HG03097 (cell line): ENCODE results near the gene RUNX1.

Source experiments
- ATAC-seq: cut with Tn5 transposase; IDR thresholded peaks from one replicate; pipeline ENCODE4 v1.9.1; 2021; ENCODE audit not compliant: unreplicated experiment, low FRiP score

Gene RUNX1

GRCh38 chr21:34801519-34802132, 247.5 kb downstream of the RUNX1 start:
- no peak for ATAC-seq

DNA sequence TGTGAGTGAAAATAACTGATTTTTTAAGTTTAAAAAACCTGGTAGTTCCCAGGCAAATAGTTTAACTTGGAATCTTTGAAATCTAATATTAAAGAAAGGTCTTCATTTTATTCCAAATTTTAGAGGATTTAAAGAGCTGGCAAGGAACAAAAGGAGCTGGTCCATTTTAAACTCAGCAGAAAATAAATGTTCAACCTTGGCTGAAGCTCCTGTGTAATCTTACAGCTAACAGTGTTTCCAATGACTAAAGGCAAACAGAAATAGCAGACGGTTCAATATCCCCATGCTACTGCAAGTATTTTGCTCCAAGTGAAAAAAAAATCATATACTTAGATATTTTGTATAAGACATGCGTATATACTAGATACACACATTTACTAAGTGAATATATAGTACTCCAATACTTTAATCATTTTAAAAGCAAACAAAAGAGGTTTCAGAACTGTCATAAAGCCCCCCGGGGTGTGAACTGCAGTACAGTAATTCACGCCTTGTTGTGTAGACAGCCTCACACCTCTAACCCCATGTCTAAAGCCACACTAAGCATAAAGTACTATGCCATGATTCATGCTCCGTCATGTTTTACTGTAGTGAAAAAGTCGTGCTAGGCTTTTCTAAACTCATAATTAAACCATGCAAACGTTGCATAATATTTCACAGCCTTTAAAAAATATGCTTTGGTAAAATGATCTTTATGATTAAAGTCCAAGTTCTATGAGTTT, 248.1 kb downstream of the RUNX1 start:
- ATAC-seq: no peak

- ATAC-seq: no peak
Observed at GRCh38 chr21:34799092-34799491, 250.0 kb downstream of the RUNX1 start.

DNA sequence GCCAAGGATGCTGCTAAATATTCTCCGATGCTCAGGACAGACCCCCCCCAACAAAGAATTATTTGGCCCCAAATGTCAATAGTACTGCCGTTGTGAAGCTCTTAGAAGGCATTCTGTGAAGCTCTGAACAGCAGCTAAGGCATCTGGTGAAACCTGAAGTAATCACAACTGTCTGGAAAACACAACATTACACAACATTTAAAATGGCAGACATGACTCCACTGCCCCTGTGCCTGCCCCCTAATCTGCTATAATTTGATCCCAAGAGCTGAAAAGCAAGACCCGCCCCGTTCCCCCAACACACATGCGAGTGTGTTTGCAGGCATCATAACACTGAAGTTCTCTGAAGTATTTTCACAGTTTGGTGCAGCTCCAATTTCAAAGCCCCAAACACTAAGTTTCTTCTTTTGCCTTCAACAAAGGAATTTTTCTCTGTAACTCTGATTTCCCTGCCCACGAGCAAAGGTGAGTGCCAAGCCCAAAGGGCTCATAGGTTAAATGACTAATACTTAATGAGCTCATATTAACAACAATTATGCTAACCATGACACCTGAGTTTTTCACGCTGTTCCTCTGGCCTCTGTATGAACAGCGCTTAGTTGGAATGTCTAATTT, 251.1 kb downstream of the RUNX1 start:
- no peak for ATAC-seq

DNA sequence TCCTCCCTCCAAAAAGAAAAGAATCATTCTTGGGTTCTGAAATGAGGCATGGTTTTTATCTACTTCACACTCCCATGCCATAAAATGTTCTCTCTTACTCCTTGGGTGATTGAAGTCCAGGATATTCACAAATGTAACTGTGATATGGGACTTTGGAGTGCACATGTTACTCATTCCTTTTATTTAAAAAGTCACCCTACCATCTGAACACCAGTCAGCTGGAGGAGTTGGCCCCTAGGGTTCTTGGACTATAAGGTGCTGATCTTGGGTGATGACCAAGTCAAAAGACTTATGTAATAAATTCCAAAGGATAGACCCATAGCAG, 251.9 kb downstream of the RUNX1 start:
- ATAC-seq: no peak

GRCh38 chr21:34796518-34797200, 252.4 kb downstream of the RUNX1 start:
- no peak for ATAC-seq

DNA sequence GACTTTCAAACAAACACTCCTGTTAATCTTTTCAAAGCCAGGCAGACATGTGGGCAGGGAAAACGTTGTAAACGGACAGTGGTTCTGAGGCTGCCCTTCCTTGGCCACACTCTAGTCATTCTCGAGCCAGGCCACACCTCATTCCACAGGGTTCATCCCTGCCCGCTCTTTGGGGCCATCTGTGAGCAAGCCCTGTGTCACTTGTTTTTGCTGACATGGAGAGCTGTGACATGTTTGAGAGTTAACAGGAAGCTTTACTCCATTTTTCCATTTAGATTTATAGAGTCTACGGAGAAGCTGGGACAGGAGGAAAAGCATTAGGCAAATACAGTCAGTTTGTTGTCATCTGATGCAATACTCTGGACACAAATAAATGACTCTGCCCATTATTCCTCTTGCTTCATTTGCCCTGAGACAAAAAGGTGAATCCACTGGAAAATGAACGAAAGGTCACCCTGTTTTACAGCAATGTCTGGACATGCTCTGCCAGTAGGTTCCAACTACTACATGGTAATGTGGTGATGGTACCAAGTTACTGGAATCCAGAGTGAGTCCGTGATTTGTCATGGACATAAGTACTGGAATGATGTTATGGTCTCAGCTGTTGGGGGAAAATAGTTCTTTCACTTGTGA, 253.4 kb downstream of the RUNX1 start:
- no peak for ATAC-seq

DNA sequence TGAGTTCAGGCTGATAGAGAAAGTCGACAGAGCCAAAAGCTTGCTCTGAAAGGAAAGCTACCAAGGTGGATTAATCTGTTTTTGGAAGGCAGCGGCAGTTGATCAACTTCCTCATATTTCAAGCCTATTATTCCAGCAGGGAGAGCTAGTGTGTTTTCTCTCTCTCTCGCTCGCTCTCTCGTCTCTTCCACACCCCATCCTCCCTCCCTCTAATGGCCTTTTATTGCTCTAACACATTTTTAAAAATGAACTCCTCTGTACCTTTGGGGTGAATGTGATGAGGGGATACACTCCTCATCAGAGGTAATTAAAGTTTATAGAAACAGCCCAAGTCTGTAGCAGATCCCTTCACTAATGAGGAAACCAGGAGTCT, 253.9 kb downstream of the RUNX1 start:
- ATAC-seq: no peak

GRCh38 chr21:34794686-34795085, 254.4 kb downstream of the RUNX1 start:
- no peak for ATAC-seq

DNA sequence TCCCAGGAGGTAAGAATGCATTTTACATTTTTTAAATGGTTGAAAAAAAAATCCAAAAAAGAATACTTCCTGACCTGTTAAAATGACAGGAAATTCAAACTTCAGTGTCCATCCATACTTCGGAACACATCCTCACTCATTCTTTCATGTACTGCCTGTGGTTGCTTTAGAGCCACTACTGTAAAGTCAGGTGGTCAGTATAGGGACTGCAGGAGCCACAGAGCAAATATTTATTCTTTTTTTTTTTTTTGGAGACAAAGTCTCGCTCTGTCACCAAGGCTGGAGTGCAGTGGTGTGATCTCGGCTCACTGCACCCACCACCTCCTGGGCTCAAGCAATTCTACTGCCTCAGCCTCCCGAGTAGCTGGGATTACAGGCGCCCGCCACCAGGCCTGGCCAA, 255.6 kb downstream of the RUNX1 start:
- no peak for ATAC-seq

- ATAC-seq: no peak
Observed at GRCh38 chr21:34792504-34793089, 256.5 kb downstream of the RUNX1 start.

- ATAC-seq: no peak
Observed at GRCh38 chr21:34791776-34792503, 257.2 kb downstream of the RUNX1 start.

- ATAC-seq: no peak
Observed at GRCh38 chr21:34790834-34791233, 258.3 kb downstream of the RUNX1 start.

- ATAC-seq: no peak
Observed at GRCh38 chr21:34790341-34790740, 258.8 kb downstream of the RUNX1 start.

- ATAC-seq: no peak
Observed at GRCh38 chr21:34788879-34789278, 260.2 kb downstream of the RUNX1 start.

DNA sequence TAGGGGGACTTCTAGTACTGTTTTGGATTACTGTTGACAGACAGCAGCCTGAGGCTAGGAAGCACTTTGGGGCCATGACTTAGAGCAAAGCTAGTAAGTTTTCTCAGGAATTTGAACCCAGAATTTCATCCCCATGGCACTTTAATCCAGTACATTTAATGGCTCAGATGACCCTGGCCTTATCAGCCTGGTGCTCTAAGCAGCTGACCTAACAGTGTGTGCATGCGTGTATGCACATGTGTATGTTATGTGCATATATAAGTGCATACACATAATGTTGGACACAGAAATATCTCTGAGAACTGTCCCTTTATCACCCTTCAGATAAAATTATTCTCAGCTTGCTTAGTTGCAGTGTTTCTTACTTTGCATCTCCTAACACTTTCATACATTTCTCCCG, 265.3 kb downstream of the RUNX1 start:
- ATAC-seq: no peak

- no peak for ATAC-seq
Observed at GRCh38 chr21:34782506-34783360, 266.4 kb downstream of the RUNX1 start.

DNA sequence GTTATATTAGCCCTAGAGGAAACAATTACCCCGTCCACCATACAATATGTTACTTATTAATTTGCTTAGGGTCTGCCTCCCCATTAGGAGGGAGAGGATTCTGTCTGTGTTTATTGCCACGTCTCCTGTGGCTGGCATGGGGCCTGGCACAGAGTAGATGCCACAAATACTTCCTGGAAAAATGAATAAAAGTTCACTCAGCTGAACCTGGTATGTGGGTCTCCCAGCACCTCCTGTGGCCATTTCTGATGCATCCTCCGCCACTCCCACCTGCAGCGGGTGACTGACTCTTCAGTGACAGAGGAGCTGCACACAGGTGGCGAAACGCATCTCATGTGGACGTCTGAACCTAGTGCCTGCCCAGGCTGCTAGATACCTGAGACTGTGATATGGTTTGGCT, 267.6 kb downstream of the RUNX1 start:
- no peak for ATAC-seq

GRCh38 chr21:34779860-34780259, 269.2 kb downstream of the RUNX1 start:
- no peak for ATAC-seq
